Left renal cortex interstitium (tissue), 4 donors: ENCODE data around the gene LIMCH1. TPM values are rescaled to one million over a fixed set of nuclear protein-coding genes. Genes with fewer than 3 reads are reported as not detected.
"Not testable (repeated sequence)": the region's sequence is repeated elsewhere in the genome, so short reads cannot be mapped to it uniquely, and the experiment has no call there.

Experiments
- DNase-seq, 4 donors: peaks; one replicate each; pipeline ENCODE4 v3.0.0-alpha.2; 2013; ENCODE audit warnings: low read depth in 4 of 4, low spot score in 2 of 4, missing footprints in 1 of 4
- polyA plus RNA-seq, 4 donors: library from polyadenylated mRNA; unstranded; fragments of 120-200 nt; gene quantifications; one replicate each; pipeline ENCODE4 v1.2.1, GENCODE V29; 2013; ENCODE audit not compliant: insufficient read length in 4 of 4

The LIMCH1 gene
- polyA plus RNA-seq, 4 donors: 88.6 to 106 (median 98.2) TPM

- DNase-seq: no peak
These were observed 97.5 kb downstream of the LIMCH1 start for GRCh38 chr4:41635441-41635840.

GRCh38 chr4:41638203-41638602, 100.2 kb downstream of the LIMCH1 start:
- no peak for DNase-seq

GRCh38 chr4:41638866-41639265, 100.9 kb downstream of the LIMCH1 start:
- DNase-seq: no peak

- DNase-seq: no peak
These were observed 101.3 kb downstream of the LIMCH1 start for GRCh38 chr4:41639291-41639690.

GRCh38 chr4:41640906-41641305, 102.9 kb downstream of the LIMCH1 start:
- DNase-seq: no peak

- not testable (repeated sequence) for DNase-seq
These were observed 104.8 kb downstream of the LIMCH1 start for GRCh38 chr4:41642746-41643145.

GRCh38 chr4:41643331-41643730, 105.4 kb downstream of the LIMCH1 start:
- DNase-seq: no peak

GRCh38 chr4:41644288-41644914, 106.4 kb downstream of the LIMCH1 start:
- peak; percentile 58 to 72 (median 64) for DNase-seq

GRCh38 chr4:41644915-41645295, 106.9 kb downstream of the LIMCH1 start:
- no peak for DNase-seq

GRCh38 chr4:41645728-41646390, 107.9 kb downstream of the LIMCH1 start:
- DNase-seq: no peak

GRCh38 chr4:41646862-41647261, 108.9 kb downstream of the LIMCH1 start:
- no peak for DNase-seq

GRCh38 chr4:41647383-41647782, 109.4 kb downstream of the LIMCH1 start:
- DNase-seq: no peak

- DNase-seq: not testable (repeated sequence)
These were observed 113.2 kb downstream of the LIMCH1 start for GRCh38 chr4:41651150-41651549.

- no peak for DNase-seq
These were observed 115.0 kb downstream of the LIMCH1 start for GRCh38 chr4:41652971-41653370.

- no peak for DNase-seq
These were observed 115.6 kb downstream of the LIMCH1 start for GRCh38 chr4:41653523-41653922.

GRCh38 chr4:41655177-41655576, 117.2 kb downstream of the LIMCH1 start:
- DNase-seq: no peak

- no peak for DNase-seq
These were observed 118.1 kb downstream of the LIMCH1 start for GRCh38 chr4:41656106-41656505.

- DNase-seq: no peak
These were observed 118.9 kb downstream of the LIMCH1 start for GRCh38 chr4:41656572-41657520.

- DNase-seq: no peak
These were observed 119.6 kb downstream of the LIMCH1 start for GRCh38 chr4:41657561-41657960.

GRCh38 chr4:41658163-41658562, 120.2 kb downstream of the LIMCH1 start:
- no peak for DNase-seq

GRCh38 chr4:41660352-41660751, 122.4 kb downstream of the LIMCH1 start:
- no peak for DNase-seq
